HG02884 (cell line): ENCODE measurements around the gene MEGF11.
"Not testable (repeated sequence)": the region's sequence is repeated elsewhere in the genome, so short reads cannot be mapped to it uniquely, and the experiment has no call there.

Source experiments
- ATAC-seq: cut with Tn5 transposase; IDR thresholded peaks from one replicate; pipeline ENCODE4 v1.9.1; 2021; ENCODE audit warnings: mild to moderate bottlenecking, moderate library complexity; ENCODE audit not compliant: unreplicated experiment

Gene MEGF11

GRCh38 chr15:65908876-65909275, 344.7 kb downstream of the MEGF11 start:
- ATAC-seq: no peak

GRCh38 chr15:65907661-65908060, 345.9 kb downstream of the MEGF11 start:
- ATAC-seq: no peak

- ATAC-seq: no peak
Observed at GRCh38 chr15:65906396-65906795, 347.2 kb downstream of the MEGF11 start.

- no peak for ATAC-seq
Observed at GRCh38 chr15:65904301-65904700, 349.2 kb downstream of the MEGF11 start.

- ATAC-seq: no peak
Observed at GRCh38 chr15:65903296-65904073, 350.1 kb downstream of the MEGF11 start.

- ATAC-seq: peak; percentile 74
Observed at GRCh38 chr15:65902373-65902772, 351.2 kb downstream of the MEGF11 start.

- no peak for ATAC-seq
Observed at GRCh38 chr15:65901836-65902235, 351.7 kb downstream of the MEGF11 start.

- ATAC-seq: no peak
Observed at GRCh38 chr15:65901336-65901735, 352.2 kb downstream of the MEGF11 start.

GRCh38 chr15:65900488-65900887, 353.1 kb downstream of the MEGF11 start:
- no peak for ATAC-seq

- ATAC-seq: no peak
Observed at GRCh38 chr15:65896236-65896635, 357.3 kb downstream of the MEGF11 start.

GRCh38 chr15:65893060-65893459, 360.5 kb downstream of the MEGF11 start:
- no peak for ATAC-seq

- no peak for ATAC-seq
Observed at GRCh38 chr15:65888981-65889380, 364.6 kb downstream of the MEGF11 start.

GRCh38 chr15:65887565-65887964, 366.0 kb downstream of the MEGF11 start:
- ATAC-seq: no peak

GRCh38 chr15:65885668-65886218, 367.8 kb downstream of the MEGF11 start:
- no peak for ATAC-seq

- ATAC-seq: no peak
Observed at GRCh38 chr15:65884511-65884910, 369.0 kb downstream of the MEGF11 start.

GRCh38 chr15:65883571-65883970, 370.0 kb downstream of the MEGF11 start:
- no peak for ATAC-seq

- no peak for ATAC-seq
Observed at GRCh38 chr15:65881766-65882434, 371.6 kb downstream of the MEGF11 start.

- ATAC-seq: no peak
Observed at GRCh38 chr15:65877749-65878148, 375.8 kb downstream of the MEGF11 start.

- no peak for ATAC-seq
Observed at GRCh38 chr15:65875458-65875857, 378.1 kb downstream of the MEGF11 start.

GRCh38 chr15:65873256-65873655, 380.3 kb downstream of the MEGF11 start:
- ATAC-seq: no peak

GRCh38 chr15:65872596-65872995, 381.0 kb downstream of the MEGF11 start:
- ATAC-seq: not testable (repeated sequence)

- not testable (repeated sequence) for ATAC-seq
Observed at GRCh38 chr15:65871886-65872285, 381.7 kb downstream of the MEGF11 start.
